ENCODE data around the gene SNUPN. TPM values are rescaled to one million over a fixed set of nuclear protein-coding genes. Genes with fewer than 3 reads are reported as not detected.
A peak's percentile ranks its signal among the peaks of the same experiment; 100 is the strongest.

The SNUPN gene
- total and polyA plus RNA-seq, 3 donors from 2014 or later: 37.0 to 97.5 (median 44.6) TPM

DNA sequence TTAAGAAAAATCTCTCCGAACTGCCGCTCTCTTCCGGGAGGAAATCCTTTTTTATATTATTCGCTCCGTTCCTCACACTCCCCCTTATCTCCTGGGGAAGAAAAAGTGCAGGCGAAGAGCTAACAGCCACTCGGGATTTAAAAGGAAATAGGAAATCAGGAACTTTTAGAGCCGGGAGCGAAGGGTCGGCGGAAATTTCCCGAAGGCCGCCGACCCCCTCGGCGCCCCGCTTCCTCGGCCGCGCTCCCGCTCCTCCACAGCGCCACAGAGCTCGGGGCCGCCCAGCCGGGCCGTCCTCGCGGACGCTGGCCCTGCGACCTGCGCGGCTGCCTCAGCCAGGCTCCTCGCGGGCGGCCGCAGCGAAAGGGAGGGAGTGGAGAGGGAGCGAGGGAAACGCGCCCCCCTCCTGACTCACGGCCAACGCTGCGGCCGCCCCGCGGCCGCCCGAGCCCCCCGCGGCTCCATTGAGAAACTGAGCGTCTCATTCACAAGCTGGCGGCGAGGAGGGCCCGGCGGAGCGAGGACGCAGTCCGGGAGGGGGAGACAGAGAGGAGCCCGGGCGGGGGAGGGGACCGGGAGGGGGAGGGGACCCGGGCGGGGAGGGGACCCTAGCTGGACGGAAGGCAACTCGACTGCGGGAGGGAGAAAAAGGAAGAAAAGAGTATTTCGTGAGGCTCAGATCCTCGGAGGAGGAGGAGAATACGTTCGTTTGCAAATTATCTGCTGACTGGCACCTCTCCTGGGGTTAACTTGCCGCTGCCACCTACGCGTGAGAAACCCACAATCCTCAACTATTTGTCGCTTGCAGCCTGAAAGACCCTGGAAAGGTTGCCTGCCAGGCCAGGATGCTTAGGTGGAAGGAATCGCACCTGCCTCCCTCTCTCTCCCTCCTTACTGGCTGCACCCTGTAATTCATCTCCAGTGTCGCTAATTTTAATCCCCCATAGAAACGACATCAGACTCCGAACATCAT, 46.3 kb downstream of the SNUPN start, which contains the start of gene PTPN9:
TSS of gene PTPN9 (minus strand) at position 368 of the 973 bp plus-strand sequence. CDS start 539 bp downstream, outside the sequence.
- peak; percentile 88 for DNase-seq
- 1% methylated on average over 53 to 77 of the region's 78 CpGs for WGBS, 2 donors
- Histone ChIP-seq H3K36me3 (ENCODE audit: low read depth, missing control alignments) (no peaks in the 10 kb centered on the region), H3K27ac (peak within 1 kb of the TSS; percentile 87 to 96), H3K9me3 (no peaks in the 10 kb centered on the region), H3K4me1 (peaks cover 4% of the 10 kb centered on the region), H3K27me3 (no peaks in the 10 kb centered on the region), H3K4me3 (peak within 1 kb of the TSS; percentile 71 to 76)
- intact Hi-C loops (cut with DNase I; ENCODE audit: low total_unique reads): no loop called here
- TF ChIP-seq, protein P1, sequence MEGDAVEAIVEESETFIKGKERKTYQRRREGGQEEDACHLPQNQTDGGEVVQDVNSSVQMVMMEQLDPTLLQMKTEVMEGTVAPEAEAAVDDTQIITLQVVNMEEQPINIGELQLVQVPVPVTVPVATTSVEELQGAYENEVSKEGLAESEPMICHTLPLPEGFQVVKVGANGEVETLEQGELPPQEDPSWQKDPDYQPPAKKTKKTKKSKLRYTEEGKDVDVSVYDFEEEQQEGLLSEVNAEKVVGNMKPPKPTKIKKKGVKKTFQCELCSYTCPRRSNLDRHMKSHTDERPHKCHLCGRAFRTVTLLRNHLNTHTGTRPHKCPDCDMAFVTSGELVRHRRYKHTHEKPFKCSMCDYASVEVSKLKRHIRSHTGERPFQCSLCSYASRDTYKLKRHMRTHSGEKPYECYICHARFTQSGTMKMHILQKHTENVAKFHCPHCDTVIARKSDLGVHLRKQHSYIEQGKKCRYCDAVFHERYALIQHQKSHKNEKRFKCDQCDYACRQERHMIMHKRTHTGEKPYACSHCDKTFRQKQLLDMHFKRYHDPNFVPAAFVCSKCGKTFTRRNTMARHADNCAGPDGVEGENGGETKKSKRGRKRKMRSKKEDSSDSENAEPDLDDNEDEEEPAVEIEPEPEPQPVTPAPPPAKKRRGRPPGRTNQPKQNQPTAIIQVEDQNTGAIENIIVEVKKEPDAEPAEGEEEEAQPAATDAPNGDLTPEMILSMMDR (IDR thresholded peaks at IDR 0.05): peak in 1 of 3 experiments; percentile 46
- no peak for TF ChIP-seq POLR2A (IDR thresholded peaks at IDR 0.05)

DNA sequence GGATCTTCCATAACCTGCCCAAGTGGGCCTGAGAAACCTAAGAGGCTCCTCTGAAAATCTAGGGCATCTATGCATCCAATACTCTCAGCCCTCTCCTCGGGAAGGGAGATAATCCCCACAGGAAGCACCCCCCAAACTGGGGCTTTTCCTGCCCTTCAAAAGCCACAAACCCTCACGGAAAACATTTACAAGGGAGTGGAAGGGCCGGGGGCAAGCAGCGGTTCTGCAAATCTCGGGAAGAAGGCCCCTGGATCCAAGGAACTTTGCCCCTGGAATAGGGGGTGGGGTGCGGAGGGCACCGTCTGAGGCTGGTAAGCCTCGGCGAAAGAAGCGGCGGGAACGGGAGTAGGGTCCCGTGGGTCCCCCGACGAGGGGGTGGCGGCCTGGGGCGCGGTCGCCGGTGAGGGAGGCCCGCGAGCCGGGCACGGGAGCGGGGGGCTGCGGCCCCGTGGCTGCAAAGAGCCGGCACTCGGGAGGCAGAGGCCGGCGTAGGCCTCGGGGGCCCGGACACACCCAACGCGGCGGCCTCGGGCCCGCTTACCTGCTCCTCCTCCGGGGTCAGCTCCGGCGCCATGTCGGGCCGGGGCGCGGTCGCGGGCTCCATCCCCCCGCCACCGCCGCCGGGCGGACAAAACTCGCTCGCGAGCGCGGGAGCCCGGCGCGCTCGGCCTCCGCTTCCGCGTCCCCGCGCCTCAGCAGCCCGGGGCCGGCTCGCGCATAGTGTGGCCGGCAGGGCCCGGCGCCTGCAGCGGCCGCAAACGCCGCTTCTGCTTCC, 47.2 kb downstream of the SNUPN start:
- TF ChIP-seq POLR2A (IDR thresholded peaks at IDR 0.05): no peak
- TF ChIP-seq, protein P1 (IDR thresholded peaks at IDR 0.05): no peak
- intact Hi-C loops (cut with DNase I; ENCODE audit: low total_unique reads): no loop called here
- H3K36me3 ChIP-seq (ENCODE audit: low read depth, missing control alignments): no peaks in the 10 kb centered on the region
- H3K4me3 ChIP-seq: peak overlapping the region; percentile 71 to 76
- no peaks in the 10 kb centered on the region for H3K9me3 ChIP-seq
- WGBS, 2 donors: 0% methylated on average over 24 to 77 of the region's 77 CpGs
- no peaks in the 10 kb centered on the region for H3K27me3 ChIP-seq
- H3K4me1 ChIP-seq: peaks cover 4% of the 10 kb centered on the region
- H3K27ac ChIP-seq: peak overlapping the region; percentile 87 to 96
- peak; percentile 24 for DNase-seq

DNA sequence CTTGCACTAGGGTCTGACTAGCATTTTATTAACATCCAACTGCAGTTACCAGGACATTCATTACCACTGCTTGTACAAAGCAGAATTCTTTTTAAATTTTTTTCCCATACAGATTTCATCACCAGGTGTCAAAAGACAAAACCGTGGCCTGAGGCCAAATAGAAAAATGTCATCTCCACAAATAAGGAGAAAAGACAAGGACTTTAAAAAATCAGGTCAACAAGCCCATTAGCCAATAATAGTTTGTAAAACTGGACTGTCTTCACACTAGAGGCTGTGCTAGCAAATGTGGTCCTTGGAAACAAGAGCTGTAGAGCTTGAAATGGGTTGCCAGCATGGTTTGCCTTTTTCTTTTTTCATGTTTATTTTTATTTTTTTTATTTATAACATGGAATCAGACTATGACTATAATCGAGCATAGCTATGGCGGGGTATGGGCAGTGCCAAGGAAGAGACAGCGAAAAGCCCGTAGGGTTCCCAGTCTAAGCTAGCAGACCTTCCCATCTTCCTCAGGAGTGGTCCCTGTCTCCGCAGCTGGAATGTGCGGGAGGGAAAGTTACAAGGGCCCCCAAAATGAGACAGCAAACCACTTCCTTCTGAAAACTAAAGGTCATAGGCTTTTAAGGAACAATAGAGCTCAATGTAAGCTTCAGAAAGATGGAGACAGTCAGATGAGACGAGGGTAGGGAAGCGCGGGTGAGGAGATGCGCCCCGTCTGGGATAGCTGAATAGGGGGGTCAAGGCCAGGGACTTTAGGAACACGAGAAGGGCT, 47.9 kb downstream of the SNUPN start:
- H3K4me3 ChIP-seq: peak overlapping the region; percentile 71 to 76
- peak overlapping the region; percentile 87 to 96 for H3K27ac ChIP-seq
- H3K36me3 ChIP-seq (ENCODE audit: low read depth, missing control alignments): no peaks in the 10 kb centered on the region
- 1 to 3% methylated on average over 13 of the region's 13 CpGs for WGBS, 2 donors
- no peaks in the 10 kb centered on the region for H3K27me3 ChIP-seq
- intact Hi-C loops (cut with DNase I; ENCODE audit: low total_unique reads): no loop called here
- H3K4me1 ChIP-seq: peaks cover 9% of the 10 kb centered on the region
- TF ChIP-seq POLR2A (IDR thresholded peaks at IDR 0.05): no peak
- TF ChIP-seq, protein P1 (IDR thresholded peaks at IDR 0.05): no peak
- peak; percentile 30 for DNase-seq
- H3K9me3 ChIP-seq: no peaks in the 10 kb centered on the region

DNA sequence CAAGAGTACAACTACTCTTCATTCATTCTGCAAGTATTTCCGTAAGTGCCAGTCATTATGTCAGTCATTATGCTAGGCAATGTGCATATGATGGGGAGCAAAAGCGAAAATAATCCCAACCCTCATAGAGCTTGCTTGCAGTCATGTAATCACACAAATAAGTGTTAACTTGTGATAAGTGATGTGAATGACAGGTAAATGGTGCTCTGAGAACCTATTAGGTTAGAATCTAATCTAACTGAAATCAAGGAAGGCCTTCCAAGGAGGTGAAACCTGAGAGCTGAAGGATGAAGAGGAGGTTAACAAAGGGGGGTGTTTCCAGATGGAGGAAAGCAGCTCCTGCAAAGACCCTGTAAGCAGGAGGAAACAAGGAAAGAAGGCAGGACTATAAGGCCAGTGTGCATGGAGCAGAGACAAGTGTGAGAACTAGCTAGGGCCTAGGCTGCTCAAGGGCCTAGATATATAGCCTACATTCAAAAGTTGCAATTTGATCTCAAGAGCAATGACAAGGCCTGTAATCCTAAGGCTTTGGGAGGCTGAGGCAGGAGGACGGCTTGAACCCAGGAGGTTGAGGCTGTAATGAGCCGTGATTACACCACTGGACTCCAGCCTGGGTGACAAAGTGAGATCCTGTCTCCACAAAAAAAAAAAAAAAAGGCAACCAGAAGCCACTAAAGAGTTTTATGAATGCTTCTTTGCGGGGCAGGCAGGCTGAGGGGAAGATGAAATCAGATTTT, 51.7 kb downstream of the SNUPN start:
- no peak for DNase-seq
- H3K36me3 ChIP-seq (ENCODE audit: low read depth, missing control alignments): no peaks in the 10 kb centered on the region
- no peak overlapping the region for H3K4me3 ChIP-seq
- TF ChIP-seq POLR2A (IDR thresholded peaks at IDR 0.05): no peak
- TF ChIP-seq, protein P1 (IDR thresholded peaks at IDR 0.05): no peak
- H3K27ac ChIP-seq: no peak overlapping the region
- intact Hi-C loops (cut with DNase I; ENCODE audit: low total_unique reads): no loop called here
- peaks cover 4% of the 10 kb centered on the region for H3K4me1 ChIP-seq
- WGBS, 2 donors: 93 to 98% methylated on average over 5 of the region's 5 CpGs
- H3K27me3 ChIP-seq: no peaks in the 10 kb centered on the region
- H3K9me3 ChIP-seq: no peaks in the 10 kb centered on the region

All from testis (tissue), 3 donors.